Type B pancreatic cell (in vitro differentiated cells): ENCODE measurements around the gene SYNJ1. TPM values are rescaled to one million over a fixed set of nuclear protein-coding genes. Genes with fewer than 3 reads are reported as not detected.

ENCODE experiments used
- DNase-seq: peaks from one replicate; pipeline ENCODE4 v3.0.0; 2021; ENCODE audit warnings: mixed read lengths; ENCODE audit not compliant: unreplicated experiment; ENCODE audit errors: extremely low spot score
- H3K27ac Mint-ChIP-seq: 2 replicates; pipeline ENCODE4 v1.8.0; 2021; ENCODE audit warnings: mild to moderate bottlenecking, mixed read lengths
- H3K27me3 Mint-ChIP-seq: 2 replicates; pipeline ENCODE4 v1.8.0; 2021; ENCODE audit warnings: mixed read lengths
- H3K36me3 Mint-ChIP-seq: 2 replicates; pipeline ENCODE4 v1.8.0; 2021; ENCODE audit warnings: mixed read lengths
- H3K4me1 Mint-ChIP-seq: one replicate; pipeline ENCODE4 v1.8.0; 2021; ENCODE audit warnings: mixed read lengths; ENCODE audit not compliant: unreplicated experiment
- H3K4me3 Mint-ChIP-seq: 2 replicates; pipeline ENCODE4 v1.8.0; 2021; ENCODE audit warnings: mild to moderate bottlenecking, mixed read lengths
- H3K9me3 Mint-ChIP-seq: 2 replicates; pipeline ENCODE4 v1.8.0; 2021; ENCODE audit warnings: mixed read lengths
- CTCF ChIP-seq: fragments of 200-600 bp; sonication (generic); conservative IDR thresholded peaks from 2 replicates; pipeline ENCODE4 v1.5.0; 2021; ENCODE audit warnings: antibody characterized with exemption, mild to moderate bottlenecking
- total RNA-seq: library from RNA; stranded (reverse); gene quantifications from 2 replicates; pipeline ENCODE4 v1.2.1, GENCODE V29; 2021; ENCODE audit warnings: low replicate concordance

The SYNJ1 gene
- total RNA-seq, 1 donor from 2014 or later: 12.0 TPM

GRCh38 chr21:32605469-32605868 is 122.3 kb downstream of the SYNJ1 start:
- DNase-seq: no peak
- Mint-ChIP-seq H3K4me3 (no peak overlapping the region), H3K36me3 (peaks cover 23% of the 10 kb centered on the region), H3K27ac (no peak overlapping the region), H3K4me1 (peaks cover 4% of the 10 kb centered on the region), H3K9me3 (no peaks in the 10 kb centered on the region), H3K27me3 (no peaks in the 10 kb centered on the region)
- no peak for TF ChIP-seq CTCF

GRCh38 chr21:32604464-32604863 is 123.3 kb downstream of the SYNJ1 start:
- H3K27me3 Mint-ChIP-seq: no peaks in the 10 kb centered on the region
- H3K36me3 Mint-ChIP-seq: peaks cover 20% of the 10 kb centered on the region
- H3K4me1 Mint-ChIP-seq: peaks cover 4% of the 10 kb centered on the region
- no peak for DNase-seq
- H3K9me3 Mint-ChIP-seq: no peaks in the 10 kb centered on the region
- no peak overlapping the region for H3K4me3 Mint-ChIP-seq
- no peak for TF ChIP-seq CTCF
- no peak overlapping the region for H3K27ac Mint-ChIP-seq

GRCh38 chr21:32603131-32603530 is 124.7 kb downstream of the SYNJ1 start:
- Mint-ChIP-seq H3K9me3 (no peaks in the 10 kb centered on the region), H3K27me3 (no peaks in the 10 kb centered on the region), H3K4me3 (no peak overlapping the region), H3K27ac (no peak overlapping the region), H3K36me3 (peaks cover 15% of the 10 kb centered on the region), H3K4me1 (no peaks in the 10 kb centered on the region)
- no peak for DNase-seq
- no peak for TF ChIP-seq CTCF

GRCh38 chr21:32602099-32602498 is 125.7 kb downstream of the SYNJ1 start:
- H3K4me3 Mint-ChIP-seq: no peak overlapping the region
- peaks cover 15% of the 10 kb centered on the region for H3K36me3 Mint-ChIP-seq
- no peak for TF ChIP-seq CTCF

GRCh38 chr21:32599526-32599925 is 128.3 kb downstream of the SYNJ1 start:
- no peaks in the 10 kb centered on the region for H3K27me3 Mint-ChIP-seq
- H3K27ac Mint-ChIP-seq: no peak overlapping the region
- no peak for DNase-seq
- H3K9me3 Mint-ChIP-seq: no peaks in the 10 kb centered on the region
- peaks cover 8% of the 10 kb centered on the region for H3K36me3 Mint-ChIP-seq
- H3K4me3 Mint-ChIP-seq: no peak overlapping the region
- TF ChIP-seq CTCF: no peak
- no peaks in the 10 kb centered on the region for H3K4me1 Mint-ChIP-seq

More at GRCh38 chr21:32602099-32602498, 125.7 kb downstream of the SYNJ1 start:
- Mint-ChIP-seq H3K27me3 (no peaks in the 10 kb centered on the region), H3K4me1 (no peaks in the 10 kb centered on the region), H3K9me3 (no peaks in the 10 kb centered on the region), H3K27ac (no peak overlapping the region)
- no peak for DNase-seq

GRCh38 chr21:32599091-32599490 is 128.7 kb downstream of the SYNJ1 start:
- H3K27ac Mint-ChIP-seq: no peak overlapping the region
- DNase-seq: no peak
- no peak overlapping the region for H3K4me3 Mint-ChIP-seq
- peaks cover 8% of the 10 kb centered on the region for H3K36me3 Mint-ChIP-seq
- no peak for TF ChIP-seq CTCF
- H3K4me1 Mint-ChIP-seq: no peaks in the 10 kb centered on the region
- no peaks in the 10 kb centered on the region for H3K27me3 Mint-ChIP-seq
- H3K9me3 Mint-ChIP-seq: no peaks in the 10 kb centered on the region
